Trophoblast cell (in vitro differentiated cells and primary cell): ENCODE measurements around the gene ANKS1B.
A peak's percentile ranks its signal among the peaks of the same experiment; 100 is the strongest.

Experiments
- DNase-seq, 2 donors: peaks; one replicate each; pipeline ENCODE4 v3.0.0-alpha.2; 2016
- H2AFZ ChIP-seq: 2 replicates; pipeline ENCODE4 v1.6.1; 2013; ENCODE audit warnings: low read length, moderate library complexity, mild to moderate bottlenecking; ENCODE audit not compliant: insufficient read depth, poor library complexity
- H2AK5ac ChIP-seq: 2 replicates; pipeline ENCODE4 v1.6.1; 2013; ENCODE audit warnings: mild to moderate bottlenecking, low read length
- H2BK120ac ChIP-seq: 2 replicates; pipeline ENCODE4 v1.6.1; 2013; ENCODE audit warnings: low read length, mild to moderate bottlenecking, moderate library complexity; ENCODE audit not compliant: insufficient read depth, poor library complexity
- H2BK12ac ChIP-seq: 2 replicates; pipeline ENCODE4 v1.6.1; 2013; ENCODE audit warnings: mild to moderate bottlenecking, low read length, moderate library complexity
- H2BK5ac ChIP-seq: 2 replicates; pipeline ENCODE4 v1.6.1; 2013; ENCODE audit warnings: low read length, low read depth, moderate library complexity, mild to moderate bottlenecking; ENCODE audit not compliant: poor library complexity
- H3K14ac ChIP-seq: 2 replicates; pipeline ENCODE4 v1.6.1; 2013; ENCODE audit warnings: mild to moderate bottlenecking, low read length
- H3K18ac ChIP-seq: 2 replicates; pipeline ENCODE4 v1.6.1; 2013; ENCODE audit warnings: mild to moderate bottlenecking, low read length
- H3K23ac ChIP-seq: 2 replicates; pipeline ENCODE4 v1.6.1; 2013; ENCODE audit warnings: low read length
- H3K27ac ChIP-seq: 2 replicates; pipeline ENCODE4 v1.5.1; 2013; ENCODE audit warnings: low read depth, mild to moderate bottlenecking, inconsistent platforms, low read length, moderate library complexity
- H3K27me3 ChIP-seq: 2 replicates; pipeline ENCODE4 v1.6.1; 2013; ENCODE audit warnings: inconsistent platforms, mild to moderate bottlenecking, low read length, moderate library complexity; ENCODE audit not compliant: insufficient read depth
- H3K36me3 ChIP-seq, 2 experiments: 1 replicate in 1 of 2; 2 replicates in 1 of 2; pipeline ENCODE4 v1.6.1; 2013; ENCODE audit warnings: low read length in 2 of 2, mild to moderate bottlenecking in 2 of 2, moderate library complexity in 1 of 2; ENCODE audit not compliant: insufficient read depth in 2 of 2, control insufficient read depth in 1 of 2
- H3K4ac ChIP-seq: 2 replicates; pipeline ENCODE4 v1.6.1; 2013; ENCODE audit warnings: low read depth, mild to moderate bottlenecking, low read length, moderate library complexity
- H3K4me1 ChIP-seq, 2 experiments: 1 replicate in 1 of 2; 2 replicates in 1 of 2; pipeline ENCODE4 v1.6.1; 2013; ENCODE audit warnings: low read length in 2 of 2, mild to moderate bottlenecking in 2 of 2, moderate library complexity in 1 of 2; ENCODE audit not compliant: insufficient read depth in 2 of 2, control insufficient read depth in 1 of 2
- H3K4me2 ChIP-seq: 2 replicates; pipeline ENCODE4 v1.6.1; 2013; ENCODE audit warnings: inconsistent platforms, mild to moderate bottlenecking, low read length, moderate library complexity
- H3K4me3 ChIP-seq: 2 replicates; pipeline ENCODE4 v1.5.1; 2013; ENCODE audit warnings: mild to moderate bottlenecking, low read depth, low read length, inconsistent platforms
- H3K79me1 ChIP-seq: one replicate; pipeline ENCODE4 v1.6.1; 2013; ENCODE audit warnings: low read length
- H3K79me2 ChIP-seq: 2 replicates; pipeline ENCODE4 v1.6.1; 2013; ENCODE audit warnings: low read length, mild to moderate bottlenecking; ENCODE audit not compliant: control insufficient read depth, insufficient read depth, poor library complexity
- H3K9ac ChIP-seq: 2 replicates; pipeline ENCODE4 v1.6.1; 2013; ENCODE audit warnings: mild to moderate bottlenecking, low read length
- H3K9me3 ChIP-seq: 2 replicates; pipeline ENCODE4 v1.6.1; 2013; ENCODE audit warnings: low read depth, mild to moderate bottlenecking, control low read depth, inconsistent platforms, low read length; ENCODE audit not compliant: insufficient read depth
- H4K12ac ChIP-seq: 2 replicates; pipeline ENCODE4 v1.6.1; 2013; ENCODE audit warnings: low read depth, mild to moderate bottlenecking, low read length, moderate library complexity
- H4K8ac ChIP-seq: 2 replicates; pipeline ENCODE4 v1.6.1; 2013; ENCODE audit warnings: low read depth, mild to moderate bottlenecking, low read length, moderate library complexity
- H4K91ac ChIP-seq: one replicate; pipeline ENCODE4 v1.6.1; 2013; ENCODE audit warnings: low read depth, mild to moderate bottlenecking, low read length, moderate library complexity
- WGBS: extraction: QIAGEN DNeasy Blood & Tissue Kit; methylation state at CpG from one replicate; pipeline ENCODE4 v1.1.7; 2013; ENCODE audit warnings: missing lambda C conversion rate; ENCODE audit not compliant: insufficient read length, insufficient coverage; ENCODE audit errors: extremely low coverage; 5-methylcytosine and 5-hydroxymethylcytosine counted together

Gene ANKS1B

DNA sequence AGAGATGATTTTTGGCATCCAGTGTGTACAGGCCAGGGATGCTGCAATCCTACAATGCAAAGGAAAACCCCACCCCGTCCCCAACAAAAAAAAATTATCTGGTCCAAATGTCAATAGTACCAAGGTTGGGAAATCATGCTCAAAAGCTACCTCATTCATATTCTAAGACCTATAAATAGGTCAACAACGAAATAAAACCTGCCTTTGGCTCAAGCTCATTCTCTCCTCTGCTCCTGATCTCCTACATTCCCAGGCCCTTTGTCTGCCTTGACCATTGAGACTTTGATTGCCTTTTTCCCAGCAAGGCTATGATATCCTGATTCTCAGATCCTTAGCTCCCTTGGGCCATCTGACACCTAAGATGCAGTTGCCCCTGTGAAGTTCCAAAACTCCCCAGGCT, 30.0 kb downstream of the ANKS1B start:
- Histone ChIP-seq H2BK120ac (no peak overlapping the region), H3K79me1 (no peaks in the 10 kb centered on the region), H3K36me3 (no peaks in the 10 kb centered on the region), H2BK12ac (no peak overlapping the region), H3K4me3 (no peak overlapping the region), H3K14ac (no peak overlapping the region), H3K9ac (no peak overlapping the region), H3K23ac (no peak overlapping the region), H4K91ac (no peak overlapping the region), H3K4me2 (no peak overlapping the region), H3K4me1 (no peaks in the 10 kb centered on the region), H3K79me2 (no peaks in the 10 kb centered on the region), H2AK5ac (no peak overlapping the region), H3K9me3 (no peaks in the 10 kb centered on the region), H3K27ac (no peak overlapping the region), H4K8ac (no peak overlapping the region), H3K27me3 (no peaks in the 10 kb centered on the region), H4K12ac (no peak overlapping the region), H3K18ac (no peak overlapping the region), H2BK5ac (no peak overlapping the region), H2AFZ (no peak overlapping the region), H3K4ac (no peak overlapping the region)
- no CpG with 5 or more reads among the region's 2 CpGs for WGBS
- no peak for DNase-seq

DNA sequence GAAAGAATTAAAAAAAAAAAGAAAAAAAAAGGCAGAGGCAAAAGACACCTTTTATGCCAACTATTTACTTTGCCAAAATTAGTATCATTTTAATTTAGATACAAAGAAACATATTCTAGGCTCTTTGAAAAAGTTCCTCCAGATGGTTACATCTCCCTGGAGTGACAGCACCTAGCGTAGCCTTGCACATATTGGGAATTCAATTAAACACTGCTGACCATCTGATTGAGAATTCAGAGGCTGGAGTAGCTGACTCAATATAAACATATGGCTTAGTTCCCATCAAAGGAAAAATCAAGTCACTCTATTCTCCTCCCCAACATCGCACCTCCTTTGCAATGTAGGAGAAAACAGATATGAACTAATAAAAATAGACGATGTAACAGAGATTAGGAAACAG, 36.4 kb downstream of the ANKS1B start:
- no peak for DNase-seq
- Histone ChIP-seq H3K4me1 (no peaks in the 10 kb centered on the region), H2AFZ (no peak overlapping the region), H4K12ac (no peak overlapping the region), H2AK5ac (no peak overlapping the region), H3K4me3 (no peak overlapping the region), H3K23ac (no peak overlapping the region), H3K4me2 (no peak overlapping the region), H3K9ac (no peak overlapping the region), H2BK5ac (no peak overlapping the region), H4K91ac (no peak overlapping the region), H3K14ac (no peak overlapping the region), H3K9me3 (no peaks in the 10 kb centered on the region), H4K8ac (no peak overlapping the region), H3K79me1 (no peaks in the 10 kb centered on the region), H3K27me3 (no peaks in the 10 kb centered on the region), H3K36me3 (no peaks in the 10 kb centered on the region), H3K27ac (no peak overlapping the region), H3K4ac (no peak overlapping the region), H2BK12ac (no peak overlapping the region), H3K18ac (no peak overlapping the region), H3K79me2 (no peaks in the 10 kb centered on the region), H2BK120ac (no peak overlapping the region)
- WGBS, result no CpG with 5 or more reads among the region's 3 CpGs

DNA sequence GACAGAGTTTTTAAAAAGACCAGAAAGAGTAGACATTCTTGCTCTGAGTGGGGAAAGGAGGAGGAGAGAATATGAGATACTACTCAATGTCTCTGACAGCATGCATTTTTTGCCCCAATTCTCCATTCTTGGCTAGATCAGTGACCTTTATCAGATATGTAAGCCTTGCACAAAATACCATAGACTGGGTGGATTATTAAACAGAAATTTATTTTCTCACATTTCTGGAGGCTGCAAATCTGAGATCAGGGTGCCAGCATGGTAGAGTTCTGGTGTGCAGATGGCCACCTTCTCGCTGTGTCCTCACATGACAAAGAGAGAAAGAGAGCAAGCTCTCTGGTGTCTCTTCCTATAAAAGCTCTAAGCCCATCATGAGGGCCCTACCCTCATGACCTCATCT, 38.6 kb downstream of the ANKS1B start:
- DNase-seq, result peak; percentile 51 to 78
- H4K12ac ChIP-seq, result no peak overlapping the region
- no peak overlapping the region for H3K9ac ChIP-seq
- no peak overlapping the region for H3K4me2 ChIP-seq
- no peak overlapping the region for H3K14ac ChIP-seq
- H3K4me1 ChIP-seq, result no peaks in the 10 kb centered on the region
- no peak overlapping the region for H2BK12ac ChIP-seq
- no peak overlapping the region for H2AFZ ChIP-seq
- H4K91ac ChIP-seq, result no peak overlapping the region
- H3K79me1 ChIP-seq, result no peaks in the 10 kb centered on the region
- no peak overlapping the region for H3K18ac ChIP-seq
- H3K4ac ChIP-seq, result no peak overlapping the region
- no peak overlapping the region for H3K4me3 ChIP-seq
- H2BK120ac ChIP-seq, result no peak overlapping the region
- H3K79me2 ChIP-seq, result no peaks in the 10 kb centered on the region
- no peaks in the 10 kb centered on the region for H3K9me3 ChIP-seq
- H4K8ac ChIP-seq, result no peak overlapping the region
- H3K23ac ChIP-seq, result no peak overlapping the region
- no peak overlapping the region for H2AK5ac ChIP-seq
- no peaks in the 10 kb centered on the region for H3K27me3 ChIP-seq
- WGBS, result no CpG with 5 or more reads among the region's 1 CpG
- no peaks in the 10 kb centered on the region for H3K36me3 ChIP-seq
- no peak overlapping the region for H3K27ac ChIP-seq
- H2BK5ac ChIP-seq, result no peak overlapping the region

DNA sequence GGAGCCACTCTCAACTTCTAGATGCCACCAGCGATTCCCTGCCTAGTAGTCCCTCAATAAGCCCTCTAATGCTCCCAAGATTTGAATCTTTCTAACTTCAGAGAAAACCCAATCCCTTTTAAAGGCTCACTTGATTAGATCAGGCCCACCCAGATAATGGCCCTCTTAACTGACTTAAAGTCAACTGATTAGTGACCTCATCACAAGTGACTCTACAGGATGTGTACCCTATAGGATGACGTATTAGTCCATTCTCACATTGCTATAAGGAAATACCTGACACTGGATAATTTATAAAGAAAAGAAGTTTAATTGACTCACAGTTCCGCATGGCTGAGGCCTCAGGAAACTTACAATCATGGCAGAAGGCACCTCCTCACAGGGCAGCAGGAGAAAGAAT, 49.1 kb downstream of the ANKS1B start:
- Histone ChIP-seq H3K23ac (no peak overlapping the region), H2BK120ac (no peak overlapping the region), H3K4me3 (no peak overlapping the region), H3K27me3 (no peaks in the 10 kb centered on the region), H3K27ac (no peak overlapping the region), H3K36me3 (no peaks in the 10 kb centered on the region), H2AFZ (no peak overlapping the region), H4K91ac (no peak overlapping the region), H4K8ac (no peak overlapping the region), H3K79me1 (no peaks in the 10 kb centered on the region), H3K9me3 (no peaks in the 10 kb centered on the region), H4K12ac (no peak overlapping the region), H3K9ac (no peak overlapping the region), H3K4me2 (no peak overlapping the region), H3K18ac (no peak overlapping the region), H2BK5ac (no peak overlapping the region), H2BK12ac (no peak overlapping the region), H3K14ac (no peak overlapping the region), H3K79me2 (no peaks in the 10 kb centered on the region), H2AK5ac (no peak overlapping the region), H3K4ac (no peak overlapping the region), H3K4me1 (no peaks in the 10 kb centered on the region)
- DNase-seq, result no peak
- WGBS, result no CpG with 5 or more reads among the region's 3 CpGs
